GM12874 (cell line): ENCODE results near the gene ADH1B.

ENCODE experiments used
- TF ChIP-seq, protein P1 (sequence below): IDR thresholded peaks from 2 replicates; pipeline ENCODE4 v1.5.1; 2011; ENCODE audit warnings: low read depth, mild to moderate bottlenecking, control low read depth, low read length, moderate library complexity; ENCODE audit not compliant: insufficient read depth

ADH1B gene

GRCh38 chr4:99290848-99291786 is 30.1 kb downstream of the ADH1B start, which contains the start of gene ADH1A:
TSS of gene ADH1A (minus strand) at chr4:99290985. CDS start at chr4:99290914, 71 bp downstream.
- TF ChIP-seq, protein P1, sequence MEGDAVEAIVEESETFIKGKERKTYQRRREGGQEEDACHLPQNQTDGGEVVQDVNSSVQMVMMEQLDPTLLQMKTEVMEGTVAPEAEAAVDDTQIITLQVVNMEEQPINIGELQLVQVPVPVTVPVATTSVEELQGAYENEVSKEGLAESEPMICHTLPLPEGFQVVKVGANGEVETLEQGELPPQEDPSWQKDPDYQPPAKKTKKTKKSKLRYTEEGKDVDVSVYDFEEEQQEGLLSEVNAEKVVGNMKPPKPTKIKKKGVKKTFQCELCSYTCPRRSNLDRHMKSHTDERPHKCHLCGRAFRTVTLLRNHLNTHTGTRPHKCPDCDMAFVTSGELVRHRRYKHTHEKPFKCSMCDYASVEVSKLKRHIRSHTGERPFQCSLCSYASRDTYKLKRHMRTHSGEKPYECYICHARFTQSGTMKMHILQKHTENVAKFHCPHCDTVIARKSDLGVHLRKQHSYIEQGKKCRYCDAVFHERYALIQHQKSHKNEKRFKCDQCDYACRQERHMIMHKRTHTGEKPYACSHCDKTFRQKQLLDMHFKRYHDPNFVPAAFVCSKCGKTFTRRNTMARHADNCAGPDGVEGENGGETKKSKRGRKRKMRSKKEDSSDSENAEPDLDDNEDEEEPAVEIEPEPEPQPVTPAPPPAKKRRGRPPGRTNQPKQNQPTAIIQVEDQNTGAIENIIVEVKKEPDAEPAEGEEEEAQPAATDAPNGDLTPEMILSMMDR: no peak

DNA sequence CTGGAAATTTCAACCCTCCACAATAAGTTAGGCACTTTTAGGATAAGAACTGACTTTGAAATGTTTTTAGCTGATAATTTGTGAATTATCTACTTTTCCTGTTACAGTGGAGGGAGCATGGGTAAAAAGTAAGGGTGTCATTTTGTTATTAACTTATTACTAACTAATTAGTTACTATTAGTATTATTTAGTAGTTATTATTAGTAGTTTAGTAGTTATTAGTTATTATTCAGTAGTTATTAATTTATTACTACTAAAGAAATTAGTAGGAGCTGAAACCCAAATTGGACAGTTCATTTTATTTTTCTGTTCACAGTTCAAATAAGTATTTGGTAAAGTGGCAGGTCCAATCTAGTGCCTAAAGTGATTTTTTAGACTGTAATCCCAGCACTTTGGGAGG is 35.8 kb downstream of the ADH1B start:
- TF ChIP-seq, protein P1: no peak

GRCh38 chr4:99282731-99283130 is 38.5 kb downstream of the ADH1B start:
- TF ChIP-seq, protein P1: no peak

DNA sequence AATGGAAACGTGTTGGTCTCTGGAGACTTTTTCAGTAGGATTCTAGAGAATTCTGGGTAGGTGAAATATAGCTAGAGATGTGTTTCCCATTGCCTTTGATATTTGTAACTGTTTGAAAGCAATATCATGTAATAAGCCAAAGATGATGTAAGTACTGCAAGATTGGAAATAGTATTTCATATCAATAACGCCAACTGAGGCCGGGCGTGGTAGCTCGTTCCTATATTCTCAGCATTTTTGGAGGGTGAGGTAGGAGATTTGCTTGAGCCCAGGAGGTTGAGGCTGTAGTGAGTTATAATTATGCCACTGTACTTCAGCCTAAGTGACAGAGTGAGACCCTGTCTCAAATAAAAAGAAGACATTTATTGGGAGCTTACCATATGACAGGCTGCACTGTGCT is 39.9 kb downstream of the ADH1B start:
- TF ChIP-seq, protein P1: no peak

DNA sequence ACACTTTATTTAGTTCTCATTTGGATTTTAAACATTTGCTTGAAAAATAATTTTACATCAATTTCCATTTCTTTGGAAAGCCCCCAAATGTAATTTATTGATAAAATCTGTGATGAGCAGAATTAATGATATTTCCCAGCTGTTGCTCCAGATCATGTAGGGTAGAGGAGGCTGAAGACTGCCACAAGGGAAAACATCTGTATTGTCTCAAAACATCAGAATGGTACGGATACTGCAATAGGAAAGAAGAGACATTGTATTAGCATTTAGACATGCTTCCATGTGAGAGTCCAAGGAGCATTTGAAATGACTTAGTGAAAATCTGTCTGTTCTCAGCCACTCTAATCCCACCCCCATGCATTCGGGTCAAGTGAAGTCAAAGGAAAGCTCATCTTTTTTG is 44.8 kb downstream of the ADH1B start:
- TF ChIP-seq, protein P1: no peak

DNA sequence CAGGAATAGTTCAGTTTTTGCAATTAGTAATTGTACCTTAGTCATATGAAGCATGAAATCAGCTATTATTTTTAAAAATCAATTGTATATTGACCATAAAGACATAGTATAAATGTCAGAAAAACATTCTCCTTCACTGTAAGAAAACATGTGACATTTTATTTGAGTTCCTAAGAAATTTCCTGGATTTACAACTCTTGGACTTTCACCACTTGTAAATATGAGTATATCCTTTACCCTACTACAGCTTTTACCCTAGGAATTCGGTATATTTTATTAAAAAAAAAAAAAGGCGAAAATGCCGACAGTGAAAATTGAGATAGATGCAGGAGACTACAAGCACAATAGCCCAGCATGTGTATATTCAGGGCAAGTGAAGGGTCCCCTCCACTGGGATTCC is 45.3 kb downstream of the ADH1B start:
- TF ChIP-seq, protein P1: no peak

- TF ChIP-seq, protein P1: no peak
These were observed 46.2 kb downstream of the ADH1B start for GRCh38 chr4:99275050-99275449.
